ENCODE results near the gene SPTBN1. TPM values are rescaled to one million over a fixed set of nuclear protein-coding genes. Genes with fewer than 3 reads are reported as not detected.
"Not testable (repeated sequence)": the region's sequence is repeated elsewhere in the genome, so short reads cannot be mapped to it uniquely, and the experiment has no call there.

Gene SPTBN1
- total RNA-seq, 2 donors from 2014 or later = 179 to 194 TPM

GRCh38 chr2:54481686-54482085, 25.6 kb downstream of the SPTBN1 start:
- Histone ChIP-seq H3K4me1 (ENCODE audit: control insufficient read depth, insufficient read depth, low read length) (no peaks in the 10 kb centered on the region), H3K36me3 (ENCODE audit: control insufficient read depth, insufficient read depth, low read length) (no peaks in the 10 kb centered on the region), H3K27ac (ENCODE audit: low read depth, low read length) (no peak overlapping the region), H3K9ac (ENCODE audit: extremely low read depth, low read length, poor library complexity, severe bottlenecking) (no peak overlapping the region), H3K4me3 (ENCODE audit: low read length) (no peak overlapping the region), H3K9me3 (ENCODE audit: control insufficient read depth, low read length) (peaks cover 17% of the 10 kb centered on the region), H3K27me3 (ENCODE audit: control insufficient read depth, insufficient read depth, low read length, poor library complexity, severe bottlenecking) (no peaks in the 10 kb centered on the region)
- WGBS, 2 experiments (ENCODE audit: insufficient coverage in 1 of 2, insufficient read length in 1 of 2) = 86 to 97% methylated on average over 1 to 3 of the region's 3 CpGs
- no peak overlapping the region for H3K27ac Mint-ChIP-seq
- no peak overlapping the region for H3K4me3 Mint-ChIP-seq
- no peak for TF ChIP-seq CTCF (conservative IDR thresholded peaks at IDR 0.05)
- no peak for DNase-seq
- peaks cover 18% of the 10 kb centered on the region for H3K4me1 Mint-ChIP-seq
- H3K36me3 Mint-ChIP-seq (ENCODE audit: low read depth) = peaks cover 20% of the 10 kb centered on the region
- H3K9me3 Mint-ChIP-seq = peaks cover 19% of the 10 kb centered on the region
- H3K27me3 Mint-ChIP-seq (ENCODE audit: insufficient read depth) = no peaks in the 10 kb centered on the region

GRCh38 chr2:54482715-54483114, 26.6 kb downstream of the SPTBN1 start:
- Histone ChIP-seq H3K27me3 (ENCODE audit: control insufficient read depth, insufficient read depth, low read length, poor library complexity, severe bottlenecking) (no peaks in the 10 kb centered on the region), H3K9ac (ENCODE audit: extremely low read depth, low read length, poor library complexity, severe bottlenecking) (no peak overlapping the region), H3K27ac (ENCODE audit: low read depth, low read length) (no peak overlapping the region), H3K36me3 (ENCODE audit: control insufficient read depth, insufficient read depth, low read length) (no peaks in the 10 kb centered on the region), H3K4me3 (ENCODE audit: low read length) (no peak overlapping the region), H3K9me3 (ENCODE audit: control insufficient read depth, low read length) (peaks cover 17% of the 10 kb centered on the region), H3K4me1 (ENCODE audit: control insufficient read depth, insufficient read depth, low read length) (no peaks in the 10 kb centered on the region)
- H3K36me3 Mint-ChIP-seq (ENCODE audit: low read depth) = peaks cover 20% of the 10 kb centered on the region
- peak; percentile 74 for DNase-seq
- H3K27ac Mint-ChIP-seq = no peak overlapping the region
- 49 to 52% methylated on average over 5 of the region's 5 CpGs for WGBS, 2 experiments (ENCODE audit: insufficient coverage in 1 of 2, insufficient read length in 1 of 2)
- H3K27me3 Mint-ChIP-seq (ENCODE audit: insufficient read depth) = no peaks in the 10 kb centered on the region
- TF ChIP-seq CTCF (conservative IDR thresholded peaks at IDR 0.05) = no peak
- peaks cover 20% of the 10 kb centered on the region for H3K9me3 Mint-ChIP-seq
- peaks cover 18% of the 10 kb centered on the region for H3K4me1 Mint-ChIP-seq
- H3K4me3 Mint-ChIP-seq = no peak overlapping the region

DNA sequence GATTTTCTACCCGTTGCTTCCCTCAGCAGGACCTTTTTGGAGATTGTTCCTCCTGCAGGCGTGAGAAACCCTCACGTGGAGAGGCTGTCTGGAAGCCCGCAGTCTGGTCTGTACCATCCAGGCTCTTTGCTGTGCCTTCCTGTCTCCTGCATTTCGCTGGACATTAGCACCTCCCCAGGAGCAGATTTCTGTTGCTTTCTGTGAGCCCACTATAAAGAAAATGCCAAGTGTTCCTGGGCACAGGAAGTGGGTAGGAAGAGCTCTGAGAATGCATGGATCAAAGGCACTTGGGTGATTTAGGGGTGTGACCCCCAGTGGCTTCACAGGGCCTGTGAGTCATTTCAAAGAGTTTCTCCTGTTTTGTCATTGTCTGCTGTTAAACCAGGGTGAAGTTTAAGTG, 27.3 kb downstream of the SPTBN1 start:
- peaks cover 18% of the 10 kb centered on the region for H3K4me1 Mint-ChIP-seq
- H3K4me3 ChIP-seq (ENCODE audit: low read length) = no peak overlapping the region
- H3K9me3 Mint-ChIP-seq = peaks cover 20% of the 10 kb centered on the region
- no peak for TF ChIP-seq CTCF (conservative IDR thresholded peaks at IDR 0.05)
- no peak overlapping the region for H3K9ac ChIP-seq (ENCODE audit: extremely low read depth, low read length, poor library complexity, severe bottlenecking)
- no peaks in the 10 kb centered on the region for H3K27me3 Mint-ChIP-seq (ENCODE audit: insufficient read depth)
- DNase-seq = peak; percentile 91
- H3K36me3 Mint-ChIP-seq (ENCODE audit: low read depth) = peaks cover 20% of the 10 kb centered on the region
- no peaks in the 10 kb centered on the region for H3K27me3 ChIP-seq (ENCODE audit: control insufficient read depth, insufficient read depth, low read length, poor library complexity, severe bottlenecking)
- H3K4me1 ChIP-seq (ENCODE audit: control insufficient read depth, insufficient read depth, low read length) = no peaks in the 10 kb centered on the region
- no peaks in the 10 kb centered on the region for H3K36me3 ChIP-seq (ENCODE audit: control insufficient read depth, insufficient read depth, low read length)
- H3K27ac Mint-ChIP-seq = no peak overlapping the region
- H3K4me3 Mint-ChIP-seq = no peak overlapping the region
- 41 to 50% methylated on average over 3 to 5 of the region's 5 CpGs for whole genome bisulfite sequencing, 2 experiments (ENCODE audit: insufficient coverage in 1 of 2, insufficient read length in 1 of 2)
- H3K27ac ChIP-seq (ENCODE audit: low read depth, low read length) = peak overlapping the region; percentile 39
- H3K9me3 ChIP-seq (ENCODE audit: control insufficient read depth, low read length) = peaks cover 17% of the 10 kb centered on the region

GRCh38 chr2:54485756-54486155, 29.6 kb downstream of the SPTBN1 start:
- H3K4me1 ChIP-seq (ENCODE audit: control insufficient read depth, insufficient read depth, low read length); H3K4me3 ChIP-seq (ENCODE audit: low read length); H3K9ac ChIP-seq (ENCODE audit: extremely low read depth, low read length, poor library complexity, severe bottlenecking); H3K27ac Mint-ChIP-seq; H3K27ac ChIP-seq (ENCODE audit: low read depth, low read length); H3K36me3 ChIP-seq (ENCODE audit: control insufficient read depth, insufficient read depth, low read length); H3K4me3 Mint-ChIP-seq; H3K27me3 ChIP-seq (ENCODE audit: control insufficient read depth, insufficient read depth, low read length, poor library complexity, severe bottlenecking); H3K27me3 Mint-ChIP-seq (ENCODE audit: insufficient read depth); DNase-seq: not testable (repeated sequence)
- peaks cover 17% of the 10 kb centered on the region for H3K9me3 ChIP-seq (ENCODE audit: control insufficient read depth, low read length)
- Mint-ChIP-seq H3K4me1 (peaks cover 20% of the 10 kb centered on the region), H3K9me3 (peaks cover 20% of the 10 kb centered on the region), H3K36me3 (ENCODE audit: low read depth) (peaks cover 20% of the 10 kb centered on the region)
- 93% methylated on average over 29 of the region's 35 CpGs; no CpG with 5 or more reads in 1 of the 2 experiments for WGBS, 2 experiments (ENCODE audit: insufficient coverage in 1 of 2, insufficient read length in 1 of 2)

Data from endodermal cell (in vitro differentiated cells).